B cell (primary cell): Measurements from ENCODE around the gene JCHAIN.

Experiments used
- EZH2 ChIP-seq: IDR thresholded peaks from 2 replicates; pipeline ENCODE4 v1.6.1; 2012; ENCODE audit warnings: borderline replicate concordance, low read depth, mild to moderate bottlenecking, moderate library complexity, low read length; ENCODE audit not compliant: insufficient read depth, poor library complexity, severe bottlenecking
- TF ChIP-seq, protein P1 (sequence below): fragments of 200-600 bp; IDR thresholded peaks from one replicate; pipeline ENCODE4 v1.8.0; 2022; ENCODE audit warnings: antibody characterized with exemption, mild to moderate bottlenecking

DNA sequence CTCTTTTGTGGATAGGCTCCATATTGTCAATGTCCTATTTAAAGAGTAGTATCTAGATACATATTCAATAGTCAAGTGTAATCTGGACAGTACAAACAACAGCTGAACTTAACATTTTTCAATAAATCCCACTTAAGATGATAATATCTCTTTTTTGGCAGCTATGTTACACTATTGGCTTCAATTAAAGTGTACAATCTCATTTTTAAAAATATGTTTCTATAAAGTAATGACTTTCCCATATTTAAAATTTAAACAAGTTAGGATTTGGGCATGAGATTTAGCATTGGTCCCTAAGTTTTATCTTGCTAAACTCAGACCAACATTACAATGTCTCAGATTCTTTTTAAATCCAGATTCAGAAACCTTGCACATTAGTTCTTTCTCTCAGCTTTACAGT lies 7.9 kb upstream of the JCHAIN start:
- TF ChIP-seq, protein P1, sequence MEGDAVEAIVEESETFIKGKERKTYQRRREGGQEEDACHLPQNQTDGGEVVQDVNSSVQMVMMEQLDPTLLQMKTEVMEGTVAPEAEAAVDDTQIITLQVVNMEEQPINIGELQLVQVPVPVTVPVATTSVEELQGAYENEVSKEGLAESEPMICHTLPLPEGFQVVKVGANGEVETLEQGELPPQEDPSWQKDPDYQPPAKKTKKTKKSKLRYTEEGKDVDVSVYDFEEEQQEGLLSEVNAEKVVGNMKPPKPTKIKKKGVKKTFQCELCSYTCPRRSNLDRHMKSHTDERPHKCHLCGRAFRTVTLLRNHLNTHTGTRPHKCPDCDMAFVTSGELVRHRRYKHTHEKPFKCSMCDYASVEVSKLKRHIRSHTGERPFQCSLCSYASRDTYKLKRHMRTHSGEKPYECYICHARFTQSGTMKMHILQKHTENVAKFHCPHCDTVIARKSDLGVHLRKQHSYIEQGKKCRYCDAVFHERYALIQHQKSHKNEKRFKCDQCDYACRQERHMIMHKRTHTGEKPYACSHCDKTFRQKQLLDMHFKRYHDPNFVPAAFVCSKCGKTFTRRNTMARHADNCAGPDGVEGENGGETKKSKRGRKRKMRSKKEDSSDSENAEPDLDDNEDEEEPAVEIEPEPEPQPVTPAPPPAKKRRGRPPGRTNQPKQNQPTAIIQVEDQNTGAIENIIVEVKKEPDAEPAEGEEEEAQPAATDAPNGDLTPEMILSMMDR = no peak
- no peak for TF ChIP-seq EZH2
